AG04450 (cell line): ENCODE data around the gene MST1. TPM values are rescaled to one million over a fixed set of nuclear protein-coding genes. Genes with fewer than 3 reads are reported as not detected.

ENCODE experiments used
- CTCF ChIA-PET: fragments of 300-600, 350-600 bp; formaldehyde crosslinking; extraction: SDS; loops from one replicate; lab custom pipeline; 2022; ENCODE audit warnings: antibody characterized with exemption, inconsistent platforms; lab: Charles Lee
- POLR2A ChIA-PET: fragments of 350-600 bp; formaldehyde crosslinking; extraction: SDS; loops from one replicate; lab custom pipeline; 2021; ENCODE audit warnings: antibody characterized with exemption, inconsistent platforms; lab: Yijun Ruan, JAX
- DNase-seq: peaks from one replicate; pipeline ENCODE4 v3.0.0-alpha.2; 2011; ENCODE audit warnings: low read depth, low spot score
- H3K27ac ChIP-seq: one replicate; pipeline ENCODE4 v1.5.1; 2012; ENCODE audit warnings: low read depth, low read length, control low read depth
- H3K27me3 ChIP-seq: one replicate; pipeline ENCODE4 v1.6.0; 2012; ENCODE audit warnings: low read length; ENCODE audit not compliant: control insufficient read depth, insufficient read depth
- H3K4me3 ChIP-seq: 2 replicates; pipeline ENCODE4 v1.5.1; 2011; ENCODE audit warnings: mild to moderate bottlenecking, low read depth, low read length, control low read depth
- H3K9me3 ChIP-seq: 2 replicates; pipeline ENCODE4 v1.5.1; 2012; ENCODE audit warnings: low read length; ENCODE audit not compliant: control insufficient read depth, insufficient read depth
- CTCF ChIP-seq: IDR thresholded peaks from 2 replicates; pipeline ENCODE4 v1.5.1; 2011; ENCODE audit warnings: low read depth, low read length, control low read depth, inconsistent platforms
- polyA plus RNA-seq: library from polyadenylated mRNA; depleted of rRNA; stranded (reverse); fragments of >200 nt; gene quantifications from 2 replicates; pipeline ENCODE4 v1.2.3, GENCODE V29; 2011

Gene MST1
- polyA plus RNA-seq, 1 experiment = 6.5 TPM

- Histone ChIP-seq H3K9me3 (no peaks in the 10 kb centered on the region), H3K4me3 (no peak overlapping the region), H3K27me3 (no peaks in the 10 kb centered on the region), H3K27ac (no peak overlapping the region)
- no peak for DNase-seq
- POLR2A ChIA-PET = no interaction called here
- CTCF ChIA-PET = interaction anchor here (0.6 to 2.5 kb wide), 4 partner anchors 9 to 196 kb away, joined by 3 to 20 read pairs (median 5); partner anchors contain the start of gene IP6K1
- no peak for TF ChIP-seq CTCF
Observed at GRCh38 chr3:49703956-49704355, 14.7 kb upstream of the MST1 start.

- H3K27me3 ChIP-seq = no peaks in the 10 kb centered on the region
- H3K4me3 ChIP-seq = no peak overlapping the region
- DNase-seq = peak; percentile 27
- ChIA-PET POLR2A (no interaction called here), CTCF (interaction anchor here (0.6 to 2.5 kb wide), 6 partner anchors 10 to 197 kb away, joined by 3 to 20 read pairs (median 5); partner anchors contain the start of gene IP6K1)
- no peaks in the 10 kb centered on the region for H3K9me3 ChIP-seq
- peak; percentile 85 for TF ChIP-seq CTCF
- H3K27ac ChIP-seq = no peak overlapping the region
Observed at GRCh38 chr3:49703443-49703927, 14.2 kb upstream of the MST1 start.

- H3K9me3 ChIP-seq = no peaks in the 10 kb centered on the region
- H3K27ac ChIP-seq = no peak overlapping the region
- H3K4me3 ChIP-seq = no peak overlapping the region
- CTCF ChIA-PET = interaction anchor here (1.2 to 2.5 kb wide), 5 partner anchors 10 to 163 kb away, joined by 3 to 20 read pairs (median 6); no protein-coding TSS in a partner anchor
- POLR2A ChIA-PET = interaction anchor here (1.5 kb wide), 1 partner anchor 9 kb away, joined by 5 read pairs; no protein-coding TSS in a partner anchor
- H3K27me3 ChIP-seq = no peaks in the 10 kb centered on the region
- no peak for TF ChIP-seq CTCF
- no peak for DNase-seq
Observed at GRCh38 chr3:49702672-49703071, 13.4 kb upstream of the MST1 start.

- no peak for DNase-seq
- ChIA-PET CTCF (interaction anchor here (0.5 to 1.9 kb wide), 10 partner anchors 9 to 413 kb away, joined by 3 to 16 read pairs (median 4); no protein-coding TSS in a partner anchor), POLR2A (interaction anchor here (1.5 kb wide), 1 partner anchor 10 kb away, joined by 5 read pairs; no protein-coding TSS in a partner anchor)
- TF ChIP-seq CTCF = peak; percentile 55
- Histone ChIP-seq H3K9me3 (no peaks in the 10 kb centered on the region), H3K4me3 (no peak overlapping the region), H3K27ac (no peak overlapping the region), H3K27me3 (no peaks in the 10 kb centered on the region)
Observed at GRCh38 chr3:49701388-49702077, 12.3 kb upstream of the MST1 start.
